GM23338 (cell line): Measurements from ENCODE around the gene NELFCD. TPM values are rescaled to one million over a fixed set of nuclear protein-coding genes. Genes with fewer than 3 reads are reported as not detected.

ENCODE experiments used
- ATAC-seq: fragments of 200-7000 bp; cut with Tn5 transposase; 3 replicates; pipeline ENCODE4 v1.9.1; 2020
- DNase-seq: peaks from one replicate; pipeline ENCODE4 v3.0.0-alpha.2; 2015; ENCODE audit warnings: low spot score
- H2AFZ ChIP-seq: fragments of 200-600 bp; sonication (generic); 2 replicates; pipeline ENCODE4 v1.8.0; 2016; ENCODE audit warnings: antibody characterized with exemption, mild to moderate bottlenecking, moderate library complexity
- H3F3A ChIP-seq: fragments of 200-600 bp; sonication (generic); replicated peaks from 2 replicates; pipeline ENCODE4 v1.8.0; 2017; ENCODE audit warnings: antibody characterized with exemption, mixed run types, low read depth
- H3K27ac ChIP-seq: fragments of 200-600 bp; sonication (generic); 2 replicates; pipeline ENCODE4 v1.6.1; 2016; ENCODE audit warnings: low read depth
- H3K27me3 ChIP-seq: fragments of 200-600 bp; sonication (generic); 2 replicates; pipeline ENCODE4 v1.8.0; 2016; ENCODE audit warnings: mild to moderate bottlenecking, mixed run types, moderate library complexity; ENCODE audit not compliant: insufficient read depth
- H3K36me3 ChIP-seq: fragments of 200-600 bp; sonication (generic); 2 replicates; pipeline ENCODE4 v1.8.0; 2016; ENCODE audit warnings: mild to moderate bottlenecking; ENCODE audit not compliant: insufficient read depth
- H3K4me1 ChIP-seq: fragments of 200-600 bp; sonication (generic); 2 replicates; pipeline ENCODE4 v1.8.0; 2016; ENCODE audit warnings: mild to moderate bottlenecking, moderate library complexity; ENCODE audit not compliant: insufficient read depth
- H3K4me2 ChIP-seq: fragments of 200-600 bp; sonication (generic); 2 replicates; pipeline ENCODE4 v1.7.1; 2017; ENCODE audit warnings: mixed run types
- H3K4me3 ChIP-seq: fragments of 200-600 bp; sonication (generic); 2 replicates; pipeline ENCODE4 v1.6.1; 2016; ENCODE audit warnings: mixed run types
- H3K79me2 ChIP-seq: fragments of 200-600 bp; sonication (generic); replicated peaks from 2 replicates; pipeline ENCODE4 v1.8.0; 2017; ENCODE audit warnings: mild to moderate bottlenecking; ENCODE audit not compliant: insufficient read depth
- H3K9me2 ChIP-seq: fragments of 200-600 bp; sonication (generic); 2 replicates; pipeline ENCODE4 v1.8.0; 2017; ENCODE audit not compliant: insufficient read depth
- H4K20me1 ChIP-seq: fragments of 200-600 bp; sonication (generic); replicated peaks from 2 replicates; pipeline ENCODE4 v1.8.0; 2017; ENCODE audit warnings: mild to moderate bottlenecking; ENCODE audit not compliant: insufficient read depth
- H3K27ac Mint-ChIP-seq: 2 replicates; pipeline ENCODE4 v1.8.0; 2020; ENCODE audit warnings: inconsistent platforms, mild to moderate bottlenecking, moderate library complexity, mixed read lengths
- H3K27me3 Mint-ChIP-seq: 3 replicates; pipeline ENCODE4 v1.8.0; 2022; ENCODE audit warnings: low read depth, mild to moderate bottlenecking, moderate library complexity, mixed read lengths, inconsistent platforms; ENCODE audit not compliant: insufficient read depth, poor library complexity
- H3K36me3 Mint-ChIP-seq: 3 replicates; pipeline ENCODE4 v1.8.0; 2021; ENCODE audit warnings: low read depth, mild to moderate bottlenecking, inconsistent platforms, moderate library complexity, mixed read lengths
- H3K4me1 Mint-ChIP-seq: 3 replicates; pipeline ENCODE4 v1.8.0; 2020; ENCODE audit warnings: mild to moderate bottlenecking, inconsistent platforms, mixed read lengths
- H3K4me3 Mint-ChIP-seq: 3 replicates; pipeline ENCODE4 v1.8.0; 2021; ENCODE audit warnings: moderate library complexity, mild to moderate bottlenecking, inconsistent platforms, mixed read lengths
- H3K9me3 Mint-ChIP-seq: 3 replicates; pipeline ENCODE4 v1.8.0; 2020; ENCODE audit warnings: moderate library complexity, mild to moderate bottlenecking, inconsistent platforms, mixed read lengths
- CREB1 ChIP-seq: fragments of 250-450 bp; sonication (Bioruptor Pico); IDR thresholded peaks from 2 replicates; pipeline ENCODE4 v1.5.0; 2020; ENCODE audit warnings: low read depth, mild to moderate bottlenecking, moderate library complexity
- CTCF ChIP-seq, 2 experiments: fragments of 200-600 bp in 1 of 2; sonication (generic) in 1 of 2; conservative IDR thresholded peaks; 2 replicates each; pipeline versions ENCODE4 v1.5.1 to v1.6.1; 2016 to 2017; ENCODE audit warnings: antibody characterized with exemption in 2 of 2, low read depth in 2 of 2, mild to moderate bottlenecking in 2 of 2, moderate library complexity in 1 of 2
- ETS1 ChIP-seq: IDR thresholded peaks from 2 replicates; pipeline ENCODE4 v1.6.1; 2016; ENCODE audit warnings: antibody characterized with exemption
- EZH2 ChIP-seq: fragments of 200-600 bp; sonication (generic); IDR thresholded peaks from one replicate; pipeline ENCODE4 v1.8.0; 2017; ENCODE audit warnings: antibody characterized with exemption, mild to moderate bottlenecking, low read depth; ENCODE audit not compliant: unreplicated experiment
- EZH2phosphoT487 ChIP-seq: fragments of 200-600 bp; sonication (generic); IDR thresholded peaks from one replicate; pipeline ENCODE4 v1.8.1; 2018; ENCODE audit warnings: antibody characterized with exemption; ENCODE audit not compliant: unreplicated experiment
- JUNB ChIP-seq: IDR thresholded peaks from one replicate; pipeline ENCODE4 v1.6.1; 2016; ENCODE audit warnings: antibody characterized with exemption; ENCODE audit not compliant: unreplicated experiment
- NANOG ChIP-seq: IDR thresholded peaks from 2 replicates; pipeline ENCODE4 v1.6.1; 2016; ENCODE audit warnings: antibody characterized with exemption, borderline replicate concordance
- POLR2AphosphoS5 ChIP-seq: IDR thresholded peaks from 2 replicates; pipeline ENCODE4 v1.6.1; 2016; ENCODE audit warnings: antibody characterized with exemption, low read depth
- REST ChIP-seq: IDR thresholded peaks from one replicate; pipeline ENCODE4 v1.6.1; 2018; ENCODE audit warnings: antibody characterized with exemption; ENCODE audit not compliant: unreplicated experiment
- STAT1 ChIP-seq: IDR thresholded peaks from one replicate; pipeline ENCODE4 v1.6.1; 2016; ENCODE audit warnings: antibody characterized with exemption; ENCODE audit not compliant: unreplicated experiment
- ZNF114 ChIP-seq: fragments of 250-450 bp; sonication (Bioruptor Pico); IDR thresholded peaks from 2 replicates; pipeline ENCODE4 v1.5.0; 2020; ENCODE audit warnings: mild to moderate bottlenecking, moderate library complexity
- ZNF331 ChIP-seq: fragments of 250-450 bp; sonication (Bioruptor Pico); IDR thresholded peaks from 2 replicates; pipeline ENCODE4 v1.5.0; 2020; ENCODE audit warnings: low read depth, mild to moderate bottlenecking, moderate library complexity
- polyA plus RNA-seq: library from polyadenylated mRNA; unstranded; fragments of >200 nt; fragmentation: Nextera tagmentation; extraction: Ambion mirVana; gene quantifications from 2 replicates; pipeline ENCODE4 v1.2.1, GENCODE V29; 2016
- total RNA-seq: library from RNA; depleted of rRNA; stranded (reverse); fragments of >200 nt; shearing (Covaris generic); gene quantifications from 2 replicates; pipeline ENCODE4 v1.2.3, GENCODE V29; 2014

The NELFCD gene
- total and polyA plus RNA-seq, 2 experiments from 2014 or later, result 52.9 to 75.8 TPM

GRCh38 chr20:59002874-59003399 is 21.9 kb downstream of the NELFCD start (continued):
- no peak for TF ChIP-seq CTCF (conservative IDR thresholded peaks at IDR 0.05; ENCODE audit: low read depth in 2 of 2)
- no peak for TF ChIP-seq ZNF331 (CRISPR knock-in tag)
- no peak for TF ChIP-seq POLR2AphosphoS5
- no peak for TF ChIP-seq NANOG
- TF ChIP-seq REST, result no peak
- TF ChIP-seq CREB1 (CRISPR knock-in tag), result no peak
- TF ChIP-seq STAT1, result no peak
- no peak for TF ChIP-seq ETS1

- Histone ChIP-seq H2AFZ (no peak overlapping the region), H3K9me2 (no peaks in the 10 kb centered on the region), H3K36me3 (no peaks in the 10 kb centered on the region), H3K27me3 (peaks cover 11% of the 10 kb centered on the region), H3F3A (no peaks in the 10 kb centered on the region), H3K27ac (no peak overlapping the region), H3K4me3 (no peak overlapping the region), H4K20me1 (0 out of 2 replicates have a peak, but pooled peaks cover 5% of the 10 kb centered on the region), H3K79me2 (no peaks in the 10 kb centered on the region), H3K4me1 (no peaks in the 10 kb centered on the region; the same call in 1 of the 2 replicates), H3K4me2 (no peak overlapping the region)
- Mint-ChIP-seq H3K27ac (no peak overlapping the region), H3K36me3 (peaks cover 2% of the 10 kb centered on the region; the same call in 1 of the 3 replicates), H3K9me3 (no peaks in the 10 kb centered on the region), H3K27me3 (peaks cover 20% of the 10 kb centered on the region), H3K4me3 (no peak overlapping the region), H3K4me1 (peaks cover 13% of the 10 kb centered on the region)
- DNase-seq (no peak), ATAC-seq (no peak)
- no peak for TF ChIP-seq ZNF331 (CRISPR knock-in tag)
- TF ChIP-seq ZNF114 (CRISPR knock-in tag), result no peak
- no peak for TF ChIP-seq POLR2AphosphoS5
- TF ChIP-seq JUNB, result no peak
- TF ChIP-seq EZH2, result no peak
- TF ChIP-seq CREB1 (CRISPR knock-in tag), result no peak
- TF ChIP-seq REST, result no peak
- TF ChIP-seq EZH2phosphoT487, result no peak
Observed at GRCh38 chr20:59003836-59004492, 22.9 kb downstream of the NELFCD start.
